ENCODE results near the gene ATP23.
A peak's percentile ranks its signal among the peaks of the same experiment; 100 is the strongest.

ATP23 gene

GRCh38 chr12:57909056-57909455 lies 32.3 kb upstream of the ATP23 start:
- DNase-seq: no peak

DNA sequence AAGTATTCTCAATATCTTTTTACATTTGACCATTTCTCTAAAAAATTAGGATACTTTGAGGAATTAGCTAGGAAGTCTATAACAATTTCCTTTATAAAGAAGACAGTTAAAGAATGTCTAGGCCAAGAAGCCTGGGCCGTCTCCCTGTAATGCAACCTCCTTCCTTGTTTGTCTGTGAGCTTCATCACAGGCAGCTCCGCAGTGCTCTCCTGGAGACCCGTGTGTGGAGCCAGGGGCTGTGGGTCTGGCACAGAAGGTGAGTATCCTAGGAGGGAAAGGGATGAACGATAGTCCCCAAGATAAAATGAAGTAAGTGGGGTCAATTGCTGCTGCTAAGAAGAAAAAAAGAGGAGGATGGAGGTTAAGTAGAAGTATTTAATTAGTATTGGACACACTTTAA lies 31.8 kb upstream of the ATP23 start:
- no peak for DNase-seq

- DNase-seq: no peak
Observed at GRCh38 chr12:57918147-57918546, 23.2 kb upstream of the ATP23 start.

DNA sequence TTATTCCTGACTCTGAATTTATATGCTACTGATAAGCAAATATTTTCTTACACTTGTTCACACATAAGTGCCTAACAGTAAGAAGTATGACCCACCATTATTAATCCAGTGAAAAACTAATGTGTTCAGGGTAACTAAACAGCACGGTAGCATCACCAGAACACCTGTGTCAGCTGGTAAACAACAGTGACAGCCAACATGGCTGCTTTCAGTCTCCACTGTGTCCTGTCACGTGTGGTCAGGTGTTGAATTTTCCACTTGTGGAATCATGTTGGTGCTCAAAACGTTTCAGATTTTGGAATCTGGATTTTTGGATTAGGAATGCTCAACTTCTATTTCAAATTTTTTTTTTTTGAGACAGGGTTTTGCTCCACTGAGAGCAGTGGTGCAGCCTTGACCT lies 14.3 kb upstream of the ATP23 start:
- DNase-seq: no peak

DNA sequence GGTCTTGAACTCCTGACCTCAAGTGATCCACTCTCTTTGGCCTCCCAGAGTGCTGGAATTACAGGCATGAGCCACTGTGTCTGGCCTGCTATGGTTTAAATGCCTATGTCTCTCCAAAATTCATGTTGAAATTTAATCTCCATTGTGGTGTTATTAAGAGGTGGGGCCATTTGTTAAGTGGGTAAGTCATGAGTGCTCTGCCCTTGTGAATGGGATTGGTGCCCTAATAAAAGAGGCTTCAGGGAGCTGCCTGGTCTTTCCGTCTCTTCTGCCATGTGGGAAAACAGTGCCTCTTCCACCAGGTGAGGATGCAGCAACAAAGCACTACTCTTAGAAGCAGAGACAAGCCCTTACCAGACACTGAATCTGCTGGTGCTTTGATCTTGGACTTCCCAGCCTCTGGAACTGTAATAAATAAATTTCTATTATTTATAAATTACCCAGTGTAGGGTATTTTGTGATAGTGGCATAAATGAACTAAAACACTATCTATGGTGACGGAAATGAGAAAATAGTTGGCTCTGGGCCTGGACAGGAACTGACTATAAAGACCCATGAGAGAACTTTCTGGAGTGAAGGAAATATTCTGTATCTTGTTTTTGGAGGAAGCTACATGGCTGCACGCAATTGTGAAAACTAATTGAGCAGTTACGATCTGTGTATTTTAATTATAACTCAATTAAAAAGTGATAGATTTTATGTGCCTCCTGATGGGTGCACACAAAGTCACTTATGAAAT lies 12.1 kb upstream of the ATP23 start:
- no peak for DNase-seq

DNA sequence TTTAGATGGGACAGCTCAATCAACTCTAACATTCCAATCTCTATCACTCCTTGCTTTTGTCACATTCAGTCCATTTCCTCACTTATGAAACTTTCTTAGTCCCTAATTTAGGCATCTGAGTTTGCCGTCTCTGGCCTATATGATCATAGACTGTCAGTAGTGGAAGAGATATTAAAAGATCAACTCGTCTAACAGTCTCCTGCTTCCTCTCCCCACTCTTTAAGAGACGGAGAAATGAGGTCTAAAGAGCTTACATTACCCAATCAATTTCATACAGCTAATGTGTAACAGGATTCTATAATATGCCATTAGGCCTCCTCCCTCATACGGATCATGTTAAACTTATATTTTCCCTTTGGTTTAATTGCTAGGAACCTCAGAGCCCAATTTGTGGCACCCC lies 6.5 kb upstream of the ATP23 start:
- DNase-seq: no peak

- DNase-seq: no peak
Observed at GRCh38 chr12:57935331-57935730, 6.0 kb upstream of the ATP23 start.

DNA sequence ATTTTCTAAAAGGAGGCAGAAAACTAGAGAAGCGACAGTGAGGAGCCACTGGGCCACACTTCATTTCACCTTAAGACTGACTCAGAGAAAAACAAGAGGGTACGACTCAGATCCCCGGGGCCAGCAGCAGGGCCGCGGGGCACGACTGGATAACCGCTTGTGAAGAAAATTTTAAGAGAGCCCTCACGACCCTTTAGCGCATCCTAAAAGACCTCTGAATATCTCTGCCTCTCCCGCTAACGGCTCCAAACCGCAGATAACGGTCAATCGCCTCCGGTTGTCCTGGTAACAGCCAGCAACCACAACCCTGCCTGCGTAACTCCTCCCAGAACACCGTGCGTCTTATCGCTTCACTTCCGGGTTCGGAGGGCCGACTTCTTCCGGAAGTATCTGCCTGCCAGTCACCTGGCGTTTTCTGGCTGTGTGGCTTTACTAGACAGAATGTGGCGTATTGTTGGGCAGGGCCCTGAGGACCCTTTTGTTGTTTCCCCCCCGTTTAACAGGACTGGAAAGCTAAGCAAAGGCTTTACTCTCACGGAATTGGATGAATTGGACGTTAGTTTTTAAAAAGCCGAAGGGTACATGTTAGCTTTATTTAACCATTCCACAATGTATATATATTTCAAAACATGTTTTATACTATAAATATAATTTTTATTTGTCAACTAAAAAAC lies 5.4 kb upstream of the ATP23 start:
- DNase-seq: peak; percentile 93

DNA sequence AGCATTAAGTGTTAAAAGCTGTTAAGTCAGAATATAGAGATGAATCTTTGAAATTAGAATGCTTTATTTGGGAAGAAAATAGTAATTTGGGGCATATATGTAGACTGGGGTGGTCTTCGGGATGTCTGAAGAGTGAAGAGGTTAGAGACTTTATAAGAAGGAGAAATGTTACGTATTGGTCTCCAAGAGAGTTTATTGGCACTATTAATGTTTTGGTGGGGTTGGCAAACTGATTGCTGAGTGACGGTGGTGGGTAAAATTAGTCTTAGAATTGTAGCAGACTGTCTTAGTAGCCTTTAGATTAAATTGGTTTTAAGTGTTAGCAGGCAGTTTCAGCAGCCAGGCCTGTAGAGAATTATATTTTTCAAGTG lies 4.9 kb upstream of the ATP23 start:
- DNase-seq: no peak

- no peak for DNase-seq
Observed at GRCh38 chr12:57939291-57939690, 2.1 kb upstream of the ATP23 start.

DNA sequence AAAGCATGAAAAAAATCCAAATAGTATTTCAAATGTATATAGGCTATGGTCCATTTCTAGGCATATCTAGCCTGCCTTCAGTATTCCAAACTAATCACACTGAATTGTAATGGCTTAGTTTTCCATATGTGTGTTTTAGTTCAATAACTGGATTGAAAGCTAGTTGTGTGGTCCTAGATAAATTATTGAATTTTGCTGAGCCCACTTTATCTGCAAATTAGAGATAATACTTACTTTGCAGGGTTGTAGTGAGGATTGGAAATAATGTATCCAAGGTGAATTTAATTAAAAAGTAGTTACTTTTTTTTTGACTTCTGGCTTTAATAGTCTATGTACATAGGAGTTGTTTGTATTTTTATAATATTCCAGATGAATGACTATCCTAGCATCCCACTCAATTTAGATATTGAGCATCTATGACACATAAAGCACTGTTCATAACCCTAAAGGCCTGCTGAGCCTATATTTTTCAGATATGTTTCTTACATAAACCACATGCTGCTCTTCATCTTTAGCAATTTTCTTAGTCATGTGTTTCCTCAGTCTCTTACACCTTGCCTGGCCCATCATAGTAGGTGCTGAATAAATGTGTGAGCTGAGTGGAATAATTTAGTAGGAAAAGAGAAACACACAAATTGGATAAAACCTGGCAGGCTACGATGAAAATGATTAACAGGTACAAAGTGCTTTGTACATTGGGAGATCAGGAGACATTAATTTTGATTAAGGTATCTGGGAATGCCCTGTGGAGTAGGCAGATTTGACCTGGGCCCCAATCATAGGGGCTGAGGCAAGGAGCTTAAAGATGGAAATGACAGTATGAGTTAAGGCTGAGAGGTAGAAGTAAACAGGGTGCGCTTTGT lies 1.1 kb upstream of the ATP23 start:
- no peak for DNase-seq

DNA sequence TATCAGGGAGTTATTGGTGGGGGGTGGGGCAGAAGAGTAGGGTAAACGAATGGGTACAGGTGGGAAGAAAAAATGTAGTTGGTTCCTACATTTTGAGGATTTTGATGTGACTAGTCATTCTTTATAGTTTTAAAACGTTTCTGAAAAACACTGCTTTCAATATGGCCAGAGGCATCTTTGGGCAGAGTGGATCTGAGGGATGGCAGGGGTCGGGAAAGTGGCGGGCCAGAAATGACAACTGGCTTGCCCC lies 527 bp upstream of the ATP23 start:
- peak; percentile 32 for DNase-seq

DNA sequence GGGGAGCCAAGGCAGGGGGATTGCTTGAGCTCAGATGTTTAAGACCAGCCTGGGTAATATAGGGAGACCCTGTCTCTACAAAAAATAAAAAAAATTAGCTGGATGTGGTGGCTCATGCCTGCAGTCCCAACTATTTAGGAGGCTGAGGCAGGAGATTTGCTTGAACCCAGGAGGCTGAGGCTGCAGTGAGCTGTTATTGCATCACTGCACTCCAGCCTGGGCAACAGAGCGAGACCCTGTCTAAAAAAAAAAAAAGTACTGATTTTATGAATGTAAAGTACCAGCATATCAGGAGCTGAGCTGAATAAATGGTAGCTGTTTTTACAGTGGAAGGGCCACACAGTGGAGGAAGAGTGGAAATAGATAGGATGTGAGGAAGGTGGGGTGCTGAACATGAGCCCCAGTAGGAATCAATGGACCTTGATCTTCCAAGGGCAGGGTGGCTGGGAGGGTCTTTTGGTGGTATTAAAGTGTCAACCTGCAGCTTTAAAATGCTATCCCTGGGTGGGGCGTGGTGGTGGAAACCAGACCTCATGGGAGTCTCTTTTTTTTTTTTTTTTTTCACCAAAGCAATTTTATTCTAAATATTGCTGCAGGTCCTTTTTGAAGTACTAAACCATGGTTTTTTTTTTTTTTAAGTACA lies 2.2 kb downstream of the ATP23 start:
- DNase-seq: no peak

DNA sequence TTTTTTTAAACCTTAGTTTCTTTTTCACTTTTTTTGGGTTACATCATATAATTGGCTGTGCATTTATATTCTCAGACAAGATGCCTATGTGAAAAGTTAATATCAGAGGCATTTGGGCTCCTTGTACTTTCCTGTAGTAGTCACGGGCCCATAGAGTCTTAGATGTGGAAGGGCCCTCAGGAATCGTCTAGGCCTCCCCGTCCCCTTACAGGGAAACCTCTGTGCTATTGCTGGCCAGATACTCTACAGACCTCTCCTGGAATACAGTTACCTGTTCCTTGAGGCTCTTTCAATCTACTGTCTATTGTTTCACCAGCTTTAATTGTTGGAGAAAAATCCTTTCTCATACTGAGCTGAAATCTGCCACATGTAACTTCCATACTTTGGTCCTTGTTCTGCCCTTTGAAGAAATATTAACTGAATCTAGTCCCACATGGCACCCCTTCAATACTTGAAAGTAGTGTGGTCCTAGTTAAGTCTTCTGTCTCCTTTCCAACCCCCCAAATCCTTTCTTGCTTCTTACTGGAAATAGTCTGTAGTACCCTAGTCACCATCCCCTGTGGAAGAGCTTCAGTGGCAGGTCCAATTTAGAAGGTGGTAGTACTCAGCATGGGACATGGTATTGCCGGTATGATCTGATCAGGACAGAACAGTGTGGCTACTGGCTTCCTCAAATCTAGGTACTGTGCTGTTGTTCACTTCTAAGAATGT lies 3.1 kb downstream of the ATP23 start:
- DNase-seq: no peak

DNA sequence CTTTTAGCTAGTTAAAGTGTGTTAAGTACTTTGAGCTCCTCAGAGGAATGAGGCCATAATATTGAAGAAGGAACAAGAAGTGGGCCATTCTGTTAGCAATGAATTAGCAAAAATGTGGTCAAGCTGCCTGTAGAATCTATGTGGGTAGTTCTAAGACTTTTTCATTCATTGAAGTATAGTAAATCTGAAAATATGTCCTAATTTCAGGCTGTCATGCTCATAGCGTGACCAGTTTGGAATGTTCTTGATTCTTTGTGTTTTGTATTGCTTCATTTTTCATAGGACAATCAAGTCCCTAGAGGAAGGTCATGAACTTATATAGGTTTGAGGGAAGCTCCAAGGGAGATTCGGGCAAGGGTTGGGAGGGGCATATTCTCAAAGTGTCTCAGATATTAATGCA lies 11.4 kb downstream of the ATP23 start:
- no peak for DNase-seq

GRCh38 chr12:57954768-57955167 lies 13.4 kb downstream of the ATP23 start:
- DNase-seq: no peak

DNA sequence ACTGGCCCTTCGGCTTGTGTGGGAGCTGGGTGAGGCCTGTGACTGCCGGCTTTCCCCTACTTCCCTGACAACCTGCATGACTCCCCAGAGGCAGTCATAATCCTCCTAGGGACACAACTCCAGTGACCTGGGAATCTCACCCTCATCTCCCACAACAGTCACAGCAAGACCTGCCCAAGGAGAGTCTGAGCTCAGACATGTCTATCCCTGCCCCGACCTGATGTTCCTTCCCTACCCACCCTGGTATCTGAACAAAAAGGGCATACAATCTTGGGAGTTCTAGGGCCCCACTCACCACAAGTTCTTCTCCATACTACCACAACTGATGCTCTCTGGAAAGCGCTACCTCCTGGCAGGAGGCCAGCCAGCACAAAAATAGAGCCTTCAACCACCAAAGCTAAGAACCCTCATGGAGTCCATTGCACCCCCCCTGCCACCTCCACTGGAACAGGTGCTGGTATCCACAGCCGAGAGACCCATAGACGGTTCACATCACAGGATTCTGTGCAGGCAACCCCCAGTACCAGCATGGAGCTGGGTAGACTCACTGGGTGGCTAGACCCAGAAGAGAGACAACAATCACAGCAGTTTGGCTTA lies 16.8 kb downstream of the ATP23 start:
- DNase-seq: no peak

DNA sequence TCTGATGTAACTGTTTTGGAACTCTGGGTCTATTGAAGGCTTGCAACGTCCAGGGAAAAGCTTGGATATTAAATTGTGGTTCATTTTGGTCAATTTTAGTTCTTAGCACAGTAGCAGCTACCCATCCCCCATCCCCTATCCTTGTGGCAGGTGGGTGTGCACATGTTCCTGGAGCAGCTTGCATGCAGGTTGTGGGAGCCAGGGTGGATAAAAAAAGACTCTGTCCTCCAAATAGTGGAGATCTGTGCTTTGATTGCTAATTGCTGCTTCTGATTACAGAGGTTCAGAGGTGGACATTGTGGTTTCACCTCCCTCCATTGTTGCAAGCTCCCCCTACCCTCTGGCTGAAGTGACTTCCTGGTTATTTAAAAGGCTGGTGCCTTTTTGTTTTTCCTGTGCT lies 23.1 kb downstream of the ATP23 start:
- no peak for DNase-seq

DNA sequence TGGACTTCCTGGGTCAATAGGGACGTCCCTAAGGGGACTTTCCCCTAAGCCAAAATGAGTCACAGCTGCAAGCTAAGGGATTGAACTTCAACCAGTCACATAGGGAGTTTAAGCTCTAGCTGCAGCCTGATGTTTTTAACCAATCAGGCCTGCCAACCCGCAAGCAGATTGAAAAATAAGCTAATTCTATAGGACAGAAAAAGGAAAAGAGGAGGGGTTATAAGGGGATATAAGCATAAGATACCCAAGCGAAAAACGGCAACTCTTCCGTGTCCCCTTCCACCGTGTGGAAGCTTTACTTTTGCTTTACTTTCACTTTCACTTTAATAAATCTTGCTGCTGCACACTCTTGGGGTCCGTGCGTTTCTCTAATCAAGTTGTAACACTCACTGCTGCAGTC lies 24.4 kb downstream of the ATP23 start:
- DNase-seq: no peak

DNA sequence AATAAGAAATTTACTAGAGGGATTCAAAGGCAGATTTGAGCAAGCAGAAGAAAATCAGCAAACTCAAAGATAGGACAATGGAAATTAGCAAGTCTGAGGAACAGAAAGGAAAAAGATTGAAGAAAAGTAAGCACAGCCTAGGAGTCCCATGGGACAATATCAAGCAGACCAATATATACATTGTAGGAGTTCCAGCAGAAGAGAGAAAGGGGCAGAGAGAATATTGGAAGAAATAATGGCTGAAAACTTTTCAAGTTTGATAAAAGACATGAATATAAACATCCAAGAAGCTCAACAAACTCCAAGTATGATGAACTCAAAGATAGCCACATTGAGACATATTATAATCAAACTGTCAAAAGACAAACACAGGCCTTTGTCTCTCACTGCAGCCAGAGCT lies 25.2 kb downstream of the ATP23 start:
- DNase-seq: no peak

DNA sequence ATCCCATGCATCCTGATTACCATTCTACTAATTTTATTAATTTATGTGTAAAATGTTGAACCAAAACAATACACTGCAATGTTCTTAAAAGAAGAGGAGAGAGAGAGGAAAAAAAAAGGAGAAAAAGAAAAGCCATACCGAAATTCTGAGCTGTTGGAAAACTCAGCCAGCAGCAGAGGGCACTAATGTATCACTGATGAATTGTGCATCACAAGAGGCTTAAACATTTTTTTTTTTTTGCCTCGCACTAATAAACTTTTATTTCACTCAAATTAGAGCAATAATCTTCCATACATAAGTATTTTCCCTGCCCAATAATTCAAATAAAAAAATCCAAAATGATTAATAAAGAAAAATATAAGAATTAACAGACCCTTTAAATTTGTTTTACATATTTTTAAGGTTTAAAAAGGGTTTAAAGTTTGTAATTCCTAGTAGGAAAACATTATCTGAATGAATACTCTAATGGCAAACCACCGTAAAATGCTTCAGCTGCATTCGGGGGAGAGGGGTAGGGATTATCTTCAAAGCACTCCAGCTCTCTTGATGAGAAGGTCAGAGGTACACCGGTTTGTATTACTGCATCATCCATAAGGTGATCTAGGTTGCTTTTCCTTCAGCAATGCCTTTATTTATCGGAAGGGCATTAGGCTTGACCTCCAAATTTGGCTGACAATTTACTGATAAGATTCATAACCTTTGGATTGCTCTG lies 41.9 kb downstream of the ATP23 start:
- peak; percentile 31 for DNase-seq

Data from stimulated activated CD8-positive, alpha-beta memory T cell treated with anti-CD3 and anti-CD28 coated beads, Interleukin-4, amount 100 ng/mL, for 48 hours (primary cell).